ENCODE data around the gene SLC24A1. TPM values are rescaled to one million over a fixed set of nuclear protein-coding genes. Genes with fewer than 3 reads are reported as not detected.
"Not testable (repeated sequence)": the region's sequence is repeated elsewhere in the genome, so short reads cannot be mapped to it uniquely, and the experiment has no call there.

Gene SLC24A1
- 21.5 and 24.3 TPM in 2 replicates for total RNA-seq

DNA sequence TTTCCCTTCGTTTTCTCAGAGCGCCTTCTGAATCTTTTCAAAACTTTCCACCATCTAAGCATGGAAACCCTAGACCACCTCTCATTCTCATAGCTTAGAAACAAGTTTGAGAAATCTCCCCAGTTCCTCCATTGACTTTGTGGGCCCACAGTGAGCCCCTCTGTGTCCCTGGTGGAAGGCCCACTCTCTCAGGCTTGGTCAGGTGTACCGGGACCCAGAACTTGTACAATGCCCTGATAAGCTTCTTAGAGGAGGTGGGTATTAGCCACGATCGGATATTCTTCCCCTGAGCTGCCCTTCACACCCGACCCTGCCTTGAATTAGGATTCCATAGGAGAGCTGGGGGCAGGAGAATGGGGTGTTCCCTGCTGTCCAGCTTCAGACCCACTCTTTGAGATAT lies at the start of gene SLC24A1:
TSS of gene SLC24A1 (plus strand) at position 301 of the 400 bp plus-strand sequence. CDS start 2,143 bp downstream, outside the sequence.
- no peak for DNase-seq (ENCODE audit: low read depth in 2 of 2)

DNA sequence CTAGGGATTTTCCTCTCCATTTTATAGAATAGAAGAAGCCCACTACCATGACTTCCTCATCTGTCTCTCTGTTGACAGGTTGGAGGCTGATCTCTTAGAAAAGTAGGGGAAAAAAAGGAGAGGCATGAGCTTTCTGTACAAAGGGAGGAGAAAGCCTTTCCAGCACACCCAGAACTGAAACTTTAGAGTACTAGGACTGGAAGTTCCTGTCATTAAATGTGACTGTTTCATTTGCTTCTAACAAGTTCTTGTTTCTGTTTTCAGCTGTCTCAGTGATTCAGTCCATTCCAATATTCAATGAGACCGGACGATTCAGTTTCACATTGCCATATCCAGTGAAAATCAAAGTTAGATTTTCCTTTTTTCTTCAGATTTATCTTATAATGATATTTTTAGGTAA lies 49.8 kb upstream of the SLC24A1 start:
- no peak for DNase-seq (ENCODE audit: low read depth in 2 of 2)

DNA sequence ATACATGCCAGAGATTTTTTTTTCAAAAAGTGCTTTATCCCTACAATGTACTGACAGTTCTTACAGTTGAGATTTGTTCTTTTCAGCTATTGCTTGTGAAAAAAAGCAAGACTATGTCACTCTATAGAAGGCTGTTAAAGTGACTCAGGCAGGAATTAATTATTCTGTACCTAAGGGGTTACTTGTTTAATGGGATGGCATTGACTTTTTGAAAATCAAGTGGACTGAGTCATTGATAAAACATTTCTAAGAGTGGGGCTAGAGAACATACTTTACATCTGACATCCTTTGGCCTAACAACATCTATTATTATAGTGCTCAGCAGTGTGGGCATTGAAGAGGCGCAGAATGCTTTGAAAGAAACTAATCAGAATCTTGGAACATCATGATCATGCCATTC lies 45.1 kb upstream of the SLC24A1 start:
- DNase-seq (ENCODE audit: low read depth in 2 of 2) = peak in 1 of 2 donors; percentile 53

DNA sequence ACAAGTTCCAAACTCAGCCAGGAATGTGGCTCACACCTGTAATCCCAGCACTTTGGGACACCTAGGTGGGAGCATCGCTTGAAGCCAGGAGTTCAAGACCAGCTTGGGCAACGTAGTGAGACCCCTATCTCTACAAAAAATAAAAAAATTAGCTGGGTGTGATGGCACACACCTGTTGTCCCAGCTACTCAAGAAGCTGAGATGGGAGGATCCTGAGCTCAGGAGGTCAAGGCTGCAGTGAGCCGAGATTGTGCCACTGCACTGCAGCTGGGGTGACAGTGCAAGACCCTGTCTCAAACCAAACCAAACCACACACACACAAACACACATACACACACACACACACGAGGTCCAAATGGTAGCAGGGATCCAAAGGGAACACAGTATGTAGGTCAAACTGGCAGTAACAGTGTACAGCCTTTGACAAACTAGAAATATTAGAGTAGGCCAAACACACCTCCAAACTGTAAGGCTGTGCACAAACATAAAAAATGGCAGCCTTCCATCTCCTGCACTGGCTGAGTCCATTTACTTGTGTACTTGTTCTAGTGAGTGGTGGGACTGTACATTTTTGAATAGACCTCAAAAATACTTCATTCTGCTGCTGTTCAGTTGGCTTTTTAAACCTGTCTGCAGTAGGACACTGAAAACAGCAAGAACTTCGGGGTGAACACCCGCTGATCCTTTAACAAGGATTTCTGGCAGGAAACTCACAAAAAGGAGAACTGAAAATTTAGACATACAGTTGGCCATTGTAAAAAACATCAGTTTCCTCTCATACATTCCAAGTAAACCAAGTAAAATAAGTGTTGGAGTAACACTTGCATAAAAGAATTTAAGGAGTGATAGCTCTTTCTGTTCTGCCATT lies 44.4 kb upstream of the SLC24A1 start:
- DNase-seq (ENCODE audit: low read depth in 2 of 2) = no peak

DNA sequence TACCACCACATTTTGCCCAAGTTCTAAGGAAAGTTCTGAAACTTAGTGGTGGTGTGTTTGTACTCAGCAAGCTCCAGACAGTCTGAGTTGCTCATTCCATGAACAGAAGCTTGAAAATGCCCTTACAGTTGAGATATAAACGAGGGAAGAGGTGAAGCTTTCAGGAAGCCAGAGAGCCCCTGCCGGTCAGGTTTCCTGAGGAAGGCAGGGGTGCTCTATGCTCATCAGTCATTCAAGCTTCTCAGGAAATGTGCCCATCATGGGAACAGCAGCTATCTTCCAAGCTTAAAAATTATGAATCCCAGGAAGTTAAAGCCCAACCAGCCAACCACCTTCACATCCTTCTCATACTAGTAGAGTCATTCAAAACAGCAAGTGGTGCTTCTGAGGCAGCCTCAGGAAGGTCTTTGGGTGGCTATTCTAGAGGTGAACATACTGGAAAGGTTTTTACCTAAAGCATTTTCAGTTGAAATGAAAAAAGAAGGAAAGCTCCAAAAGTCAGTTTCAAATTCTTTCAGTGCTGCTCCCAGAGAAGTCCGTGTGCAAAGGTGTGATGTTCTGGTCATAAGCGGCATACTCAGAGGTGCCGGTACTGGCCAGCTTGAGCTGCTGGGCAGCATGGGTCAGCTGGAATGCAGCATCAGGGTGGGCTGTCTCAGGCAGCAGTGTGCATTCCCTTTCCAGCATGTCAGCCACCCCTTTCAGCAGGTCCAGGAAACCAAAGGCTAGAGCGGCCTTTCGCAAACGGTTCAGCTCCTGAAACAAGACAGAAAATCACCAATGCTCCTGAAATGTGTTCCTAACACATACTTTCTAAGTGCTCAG lies 42.6 kb upstream of the SLC24A1 start:
- DNase-seq (ENCODE audit: low read depth in 2 of 2) = peak; percentile 57 to 69

DNA sequence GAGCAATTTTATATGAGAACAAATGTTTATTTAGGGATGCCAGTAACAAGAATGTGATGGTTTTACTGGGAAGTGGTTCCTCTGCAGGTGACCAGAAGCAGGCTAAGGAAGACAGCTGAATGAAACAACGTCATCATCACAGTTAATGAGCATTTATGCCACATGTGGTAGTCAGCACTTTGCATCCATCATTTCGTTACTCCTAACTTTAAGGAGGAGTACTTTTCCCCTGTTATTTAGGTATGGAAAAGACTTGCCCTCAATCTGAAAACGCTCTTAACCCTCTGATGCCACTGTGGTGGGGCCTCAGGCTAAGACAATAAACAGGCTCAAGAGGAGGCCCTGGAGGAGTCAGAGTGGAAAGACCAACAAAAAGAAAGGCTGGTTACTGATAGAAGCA lies 42.0 kb upstream of the SLC24A1 start:
- DNase-seq (ENCODE audit: low read depth in 2 of 2) = no peak

DNA sequence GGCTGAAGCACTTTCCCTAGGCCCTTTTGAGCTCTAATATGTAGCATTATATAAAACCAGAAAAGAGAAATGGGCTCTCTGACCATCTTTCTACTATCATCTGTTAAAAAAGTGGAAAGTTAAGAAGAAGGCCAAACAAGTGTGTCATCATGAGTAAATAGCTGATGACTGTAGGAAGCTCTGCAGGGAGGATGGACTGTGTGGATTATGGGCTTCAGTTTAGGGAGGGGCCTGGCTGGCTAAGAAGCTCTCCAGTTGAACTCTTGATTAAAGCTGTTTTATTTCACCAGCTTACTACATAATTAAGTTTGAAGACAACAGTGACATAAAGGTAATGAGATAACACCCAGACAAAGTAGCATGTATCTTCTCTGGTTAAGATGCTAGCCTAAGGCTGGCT lies 41.5 kb upstream of the SLC24A1 start:
- DNase-seq (ENCODE audit: low read depth in 2 of 2) = peak in 1 of 2 donors; percentile 15

DNA sequence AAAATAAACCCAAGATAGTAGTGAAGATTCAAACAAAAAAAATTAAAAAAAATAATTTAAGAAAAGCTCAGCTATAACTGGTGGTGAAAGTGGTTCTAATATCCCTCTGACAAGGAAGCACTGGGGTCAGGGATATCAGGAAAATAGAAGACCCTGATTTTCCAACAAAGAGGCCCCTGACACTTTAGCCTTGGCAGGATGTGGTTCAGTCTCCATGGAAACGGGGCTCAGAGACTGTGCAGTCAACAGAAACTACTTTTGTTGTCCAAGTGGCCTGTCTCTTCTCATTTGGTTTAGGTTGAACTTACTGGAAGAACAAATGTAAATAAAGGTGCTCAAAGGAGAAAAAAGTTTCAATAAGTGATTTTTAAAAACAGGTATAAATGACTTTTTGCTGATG lies 38.0 kb upstream of the SLC24A1 start:
- DNase-seq (ENCODE audit: low read depth in 2 of 2) = peak; percentile 86 to 90

DNA sequence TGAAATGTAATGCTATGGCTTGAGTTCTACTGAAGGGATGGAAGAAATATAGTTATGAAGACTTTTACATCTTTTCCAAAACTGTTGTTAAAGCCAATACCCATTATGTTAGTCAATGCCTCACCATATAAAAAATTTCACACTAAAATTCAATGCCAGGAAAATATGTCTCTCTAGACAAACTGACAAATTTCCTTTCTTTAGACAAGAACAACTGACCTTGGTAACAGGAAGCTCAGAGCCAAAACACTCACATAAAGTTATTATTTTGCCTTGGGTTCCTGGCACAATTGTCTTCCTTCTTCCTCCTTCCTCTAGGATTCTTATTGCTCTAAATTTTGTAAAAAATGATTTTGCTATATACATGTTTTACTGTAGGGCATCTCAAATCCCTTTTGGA lies 37.5 kb upstream of the SLC24A1 start:
- DNase-seq (ENCODE audit: low read depth in 2 of 2) = peak in 1 of 2 donors; percentile 64

DNA sequence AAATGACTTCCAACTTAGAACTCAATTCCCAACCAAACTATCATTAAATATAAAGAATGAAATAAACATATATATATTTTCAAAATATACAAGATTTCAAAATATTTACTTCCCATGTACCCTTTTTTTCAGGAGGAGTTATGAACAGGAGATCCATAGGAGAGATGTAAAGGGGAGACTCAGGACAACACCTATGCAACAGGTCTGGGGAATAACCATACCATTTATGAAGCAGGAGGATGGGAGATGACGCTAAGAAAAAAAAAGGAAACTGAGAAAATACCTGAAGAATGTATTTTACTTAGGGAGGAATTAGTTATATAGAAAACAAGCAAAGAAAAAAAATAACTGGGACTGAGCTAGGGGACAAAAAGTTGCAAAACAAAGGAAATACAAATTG lies 34.6 kb upstream of the SLC24A1 start:
- DNase-seq (ENCODE audit: low read depth in 2 of 2) = no peak

DNA sequence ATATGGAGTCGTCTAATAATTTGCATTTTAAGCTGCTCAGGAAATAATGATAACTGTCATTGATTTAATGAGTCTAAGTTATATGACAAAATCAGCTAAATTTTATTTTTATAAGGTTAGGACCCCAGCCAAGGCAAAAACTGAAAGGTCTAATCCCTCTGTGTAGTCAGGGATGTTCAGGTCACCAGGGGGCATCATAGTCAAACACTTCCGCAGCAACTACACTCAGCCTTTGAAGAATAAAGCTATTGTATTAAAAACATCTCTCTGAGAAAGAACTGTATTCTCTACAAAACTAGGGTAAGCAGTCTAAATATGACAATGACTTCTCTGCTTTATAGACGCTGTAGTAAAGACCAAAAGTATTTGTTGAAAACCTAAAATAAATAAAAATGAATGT lies 25.8 kb upstream of the SLC24A1 start:
- DNase-seq (ENCODE audit: low read depth in 2 of 2) = peak; percentile 38 to 51

DNA sequence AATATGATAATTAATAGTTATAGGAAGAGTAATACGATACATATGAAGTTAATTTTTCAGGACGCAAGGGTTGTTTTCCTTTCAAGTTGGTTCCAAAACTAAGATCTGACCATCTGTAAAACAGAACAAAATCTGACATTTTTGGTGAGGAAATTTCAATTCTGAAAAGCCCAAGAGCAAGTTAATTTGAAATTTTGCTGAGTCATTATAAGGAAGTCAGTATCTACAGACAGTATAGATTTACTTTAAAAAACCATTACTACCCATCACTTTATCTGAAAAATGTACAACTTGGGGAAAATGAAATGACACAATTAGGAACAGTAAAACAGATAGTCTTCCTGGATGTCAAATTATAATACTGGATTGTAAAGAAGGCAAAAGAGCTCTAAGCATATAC lies 23.3 kb upstream of the SLC24A1 start:
- DNase-seq (ENCODE audit: low read depth in 2 of 2) = no peak

DNA sequence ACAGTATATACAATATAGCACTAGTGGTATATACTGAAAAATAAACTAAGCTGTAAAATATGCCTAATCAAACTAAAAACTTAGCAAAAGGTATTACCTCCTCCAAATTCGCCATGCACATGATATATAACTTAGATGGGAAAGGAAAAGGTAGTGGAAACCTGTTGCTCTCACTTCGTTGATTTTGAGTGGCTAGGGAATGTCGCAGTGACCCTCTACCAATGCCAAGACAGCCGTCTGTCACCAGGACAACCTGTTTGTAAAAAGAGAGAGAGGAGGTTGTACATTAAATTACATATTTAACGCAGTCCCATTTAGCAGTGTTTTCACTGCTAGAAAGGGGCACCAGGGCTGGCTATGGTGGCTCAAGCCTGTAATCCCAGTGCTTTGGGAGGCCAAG lies 22.1 kb upstream of the SLC24A1 start:
- no peak for DNase-seq (ENCODE audit: low read depth in 2 of 2)

DNA sequence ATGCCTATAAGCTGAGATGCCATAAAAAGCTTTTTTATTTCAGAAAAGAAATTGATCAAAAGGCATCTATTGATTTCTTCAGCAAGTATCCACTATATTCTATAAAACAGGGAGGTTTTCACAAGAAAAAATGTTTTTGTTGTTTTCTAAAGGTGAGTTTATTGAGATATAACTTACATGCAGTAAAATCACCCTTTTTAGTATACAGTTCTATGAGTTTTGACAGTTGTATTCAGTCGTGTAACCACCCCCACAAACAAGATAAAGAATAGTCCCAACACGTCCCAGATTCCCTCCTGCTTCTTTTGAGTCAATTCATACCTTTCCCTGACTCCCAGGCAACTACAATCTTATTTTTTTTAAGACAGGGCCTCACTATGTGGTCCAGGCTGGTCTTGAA lies 18.6 kb upstream of the SLC24A1 start:
- DNase-seq (ENCODE audit: low read depth in 2 of 2) = no peak

DNA sequence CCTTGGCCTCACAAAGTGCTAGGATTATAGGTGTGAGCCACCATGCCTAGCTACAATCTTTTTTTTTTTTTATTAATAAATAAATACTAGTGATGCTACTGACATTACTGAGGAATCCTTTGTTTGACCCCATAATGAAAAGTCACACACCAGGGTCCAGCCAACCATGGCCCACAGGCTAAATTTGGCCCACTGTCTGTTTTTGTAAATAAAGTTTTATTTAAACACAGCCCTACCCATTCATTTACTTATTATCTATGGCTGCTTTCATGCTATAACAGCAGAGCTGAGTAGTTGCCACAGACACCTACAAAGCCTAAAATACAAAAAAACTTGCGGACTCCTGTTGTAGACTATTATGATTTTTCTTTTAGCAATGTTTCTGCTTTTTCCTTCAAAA lies 18.2 kb upstream of the SLC24A1 start:
- no peak for DNase-seq (ENCODE audit: low read depth in 2 of 2)

DNA sequence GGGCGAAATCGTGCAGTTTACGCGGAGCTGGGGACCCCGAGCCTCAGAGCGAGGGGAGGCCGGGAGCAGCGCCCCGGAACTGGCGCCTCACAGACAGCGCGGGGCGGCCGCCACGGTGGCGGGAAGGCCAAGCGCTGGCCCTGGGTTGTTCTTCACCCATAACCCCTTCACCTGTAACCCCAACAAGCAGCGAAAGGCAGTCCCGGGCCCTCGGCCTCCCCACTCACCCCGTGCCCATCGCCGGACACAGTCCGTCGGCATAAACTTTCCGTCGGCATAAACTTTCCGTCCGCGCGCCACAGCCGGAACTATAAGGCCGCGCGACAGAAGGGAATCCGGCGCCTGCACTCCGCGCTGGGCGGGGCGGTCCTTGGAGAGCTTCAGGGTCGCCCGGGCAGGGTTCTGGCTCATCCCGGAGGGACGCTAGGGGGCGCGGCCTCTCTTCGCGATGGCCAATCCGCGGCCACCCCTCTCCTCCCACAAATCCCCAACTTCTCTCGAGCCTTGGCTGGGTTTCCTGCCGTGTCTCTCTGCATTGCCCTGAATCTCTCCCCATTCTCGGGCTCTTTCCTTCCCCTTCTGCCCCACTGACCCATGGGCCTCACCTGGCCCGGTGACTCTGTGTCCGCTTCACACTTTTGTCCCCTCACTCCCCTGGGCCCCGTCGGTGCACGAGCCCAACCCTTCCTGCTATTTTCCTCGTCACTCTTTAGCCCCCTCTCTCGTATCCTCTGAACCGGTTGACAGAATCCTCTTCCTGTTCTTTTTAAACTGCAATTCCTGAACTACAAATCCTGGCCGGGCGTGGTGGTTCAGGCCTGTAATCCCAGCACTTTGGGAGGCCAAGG lies 10.6 kb upstream of the SLC24A1 start, which contains the start of gene INTS14:
TSS of gene INTS14 (minus strand) at position 261 of the 848 bp plus-strand sequence. CDS start 3,751 bp downstream, outside the sequence.
- DNase-seq (ENCODE audit: low read depth in 2 of 2) = peak; percentile 91 to 97

DNA sequence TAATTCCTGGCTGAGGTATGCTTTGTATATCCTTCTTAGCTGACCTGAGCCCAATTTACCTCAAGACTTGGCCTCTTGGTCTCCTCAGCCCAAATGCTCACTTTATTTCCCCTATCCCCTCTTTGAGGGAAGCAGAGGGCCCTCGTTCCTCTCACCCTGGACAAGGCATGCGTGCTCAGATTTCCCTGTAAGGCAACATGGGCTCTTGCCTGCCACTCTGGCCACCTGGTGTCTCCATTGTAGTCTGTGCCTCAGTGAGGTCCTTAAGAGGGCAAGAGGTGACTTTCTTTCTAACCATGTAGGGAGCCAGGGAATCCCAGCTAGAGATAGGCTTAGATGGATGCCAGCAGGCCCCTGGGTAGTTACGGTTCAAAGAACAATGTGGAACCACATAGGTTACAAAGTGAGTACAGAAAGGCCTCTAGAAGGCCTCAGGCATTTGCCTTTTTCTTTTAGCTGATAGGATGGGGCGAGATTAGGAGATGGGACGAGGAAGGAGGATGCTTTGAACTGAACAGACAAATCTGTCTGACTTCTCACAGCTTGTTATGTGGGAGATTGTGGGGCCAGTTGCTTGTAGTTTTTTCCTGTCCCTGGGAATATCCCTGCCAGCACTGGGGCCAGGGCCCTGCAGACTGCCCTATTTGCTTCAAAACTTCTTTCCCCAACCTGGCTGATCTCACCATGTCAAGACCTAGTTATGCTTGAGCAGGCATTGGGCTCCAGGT lies 9.7 kb upstream of the SLC24A1 start:
- DNase-seq (ENCODE audit: low read depth in 2 of 2) = peak in 1 of 2 donors; percentile 2

DNA sequence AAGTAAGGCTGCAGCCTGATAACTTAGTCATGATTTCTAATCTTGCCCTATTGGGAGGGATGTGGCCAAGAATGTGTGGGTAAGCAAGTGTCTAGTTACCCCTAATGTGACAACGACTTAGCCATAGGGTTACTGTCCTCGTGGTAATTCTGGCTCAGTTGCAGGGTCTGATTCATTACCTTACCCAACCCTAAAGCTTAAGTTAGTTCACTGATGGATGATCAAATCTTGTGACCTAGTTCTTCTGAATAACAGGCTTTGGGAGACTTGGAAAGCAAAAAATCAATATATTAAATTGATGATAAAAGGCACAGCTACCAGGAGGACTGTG lies 9.2 kb upstream of the SLC24A1 start:
- DNase-seq (ENCODE audit: low read depth in 2 of 2) = no peak

DNA sequence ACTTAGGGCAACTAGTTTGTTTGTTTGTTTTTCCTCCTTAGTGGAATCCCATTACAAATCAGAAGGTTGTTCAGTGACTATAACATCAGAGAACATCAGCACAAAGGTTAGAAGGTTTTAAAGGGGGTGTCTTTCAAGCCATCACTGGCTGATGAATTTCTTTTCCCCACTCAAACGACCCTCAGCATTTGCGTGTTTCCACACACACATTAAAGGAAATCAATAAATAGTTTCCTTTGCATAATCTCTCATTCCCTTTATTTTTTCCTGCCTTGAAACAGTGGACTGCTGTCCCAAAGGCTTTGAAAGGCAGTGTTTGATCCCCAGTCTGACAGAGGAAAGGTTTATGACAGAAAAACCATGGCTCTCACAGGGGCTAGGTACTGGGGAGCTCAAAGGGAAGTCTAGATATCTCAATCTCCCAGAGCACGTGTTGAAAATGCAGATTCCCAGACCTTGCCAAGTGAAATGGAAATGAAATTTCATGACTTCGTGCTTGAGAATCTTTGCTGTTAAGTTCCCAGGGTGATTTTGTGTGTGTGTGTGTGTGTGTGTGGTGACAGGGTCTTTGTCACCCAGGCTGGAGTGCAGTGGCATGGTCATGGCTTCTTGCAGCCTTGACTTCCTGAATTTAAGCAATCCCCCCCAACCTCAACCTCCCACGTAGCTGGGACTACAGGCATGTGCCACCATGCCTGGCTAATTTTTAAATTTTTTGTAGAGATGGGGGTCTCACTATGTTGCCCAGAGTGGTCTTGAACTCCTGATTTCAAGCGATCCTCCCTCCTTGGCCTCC lies 8.6 kb upstream of the SLC24A1 start:
- DNase-seq (ENCODE audit: low read depth in 2 of 2) = no peak

DNA sequence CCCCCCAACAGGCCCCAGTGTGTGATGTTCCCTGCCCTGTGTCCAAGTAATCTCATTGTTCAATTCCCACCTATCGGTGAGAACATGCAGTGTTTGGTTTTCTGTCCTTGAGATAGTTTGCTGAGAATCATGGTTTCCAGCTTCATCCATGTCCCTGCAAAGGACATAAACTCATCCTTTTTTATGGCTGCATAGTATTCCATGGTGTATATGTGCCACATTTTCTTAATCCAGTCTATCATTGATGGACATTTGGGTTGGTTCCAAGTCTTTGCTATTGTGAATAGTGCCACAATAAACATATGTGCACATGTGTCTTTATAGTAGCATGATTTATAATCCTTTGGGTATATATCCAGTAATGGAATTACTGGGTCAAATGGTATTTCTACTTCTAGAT lies 5.9 kb upstream of the SLC24A1 start:
- not testable (repeated sequence) for DNase-seq (ENCODE audit: low read depth in 2 of 2)
